ENCODE results near the gene GPR61.

The GPR61 gene, protein sequence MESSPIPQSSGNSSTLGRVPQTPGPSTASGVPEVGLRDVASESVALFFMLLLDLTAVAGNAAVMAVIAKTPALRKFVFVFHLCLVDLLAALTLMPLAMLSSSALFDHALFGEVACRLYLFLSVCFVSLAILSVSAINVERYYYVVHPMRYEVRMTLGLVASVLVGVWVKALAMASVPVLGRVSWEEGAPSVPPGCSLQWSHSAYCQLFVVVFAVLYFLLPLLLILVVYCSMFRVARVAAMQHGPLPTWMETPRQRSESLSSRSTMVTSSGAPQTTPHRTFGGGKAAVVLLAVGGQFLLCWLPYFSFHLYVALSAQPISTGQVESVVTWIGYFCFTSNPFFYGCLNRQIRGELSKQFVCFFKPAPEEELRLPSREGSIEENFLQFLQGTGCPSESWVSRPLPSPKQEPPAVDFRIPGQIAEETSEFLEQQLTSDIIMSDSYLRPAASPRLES

DNA sequence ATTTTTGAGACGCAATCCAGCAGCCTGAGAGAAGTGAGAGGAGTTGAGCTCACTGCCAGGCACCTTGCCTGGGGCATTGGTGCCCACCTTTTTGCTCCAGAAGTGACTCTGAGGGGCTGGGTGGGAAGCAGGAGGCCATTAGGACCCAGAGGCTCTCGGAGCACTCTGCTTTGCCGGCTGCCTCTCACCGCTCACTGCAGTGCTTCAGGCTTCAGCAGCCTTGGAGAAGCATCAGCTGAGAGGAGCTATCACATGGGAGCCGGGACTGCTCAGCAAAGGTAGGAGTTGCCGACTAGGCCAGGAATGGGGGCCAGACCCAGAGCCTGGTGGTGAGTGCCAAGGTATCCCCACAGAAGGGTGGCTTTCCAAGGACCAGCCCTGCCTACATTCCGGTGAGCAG is at the start of gene GPR61:
Gene GPR61 (plus strand): TSS at position 197 of the 400 bp plus-strand sequence. CDS start 3,151 bp downstream, outside the sequence.
- DNase-seq (ENCODE audit: low read depth in 2 of 3, low spot score in 1 of 3) = no peak

DNA sequence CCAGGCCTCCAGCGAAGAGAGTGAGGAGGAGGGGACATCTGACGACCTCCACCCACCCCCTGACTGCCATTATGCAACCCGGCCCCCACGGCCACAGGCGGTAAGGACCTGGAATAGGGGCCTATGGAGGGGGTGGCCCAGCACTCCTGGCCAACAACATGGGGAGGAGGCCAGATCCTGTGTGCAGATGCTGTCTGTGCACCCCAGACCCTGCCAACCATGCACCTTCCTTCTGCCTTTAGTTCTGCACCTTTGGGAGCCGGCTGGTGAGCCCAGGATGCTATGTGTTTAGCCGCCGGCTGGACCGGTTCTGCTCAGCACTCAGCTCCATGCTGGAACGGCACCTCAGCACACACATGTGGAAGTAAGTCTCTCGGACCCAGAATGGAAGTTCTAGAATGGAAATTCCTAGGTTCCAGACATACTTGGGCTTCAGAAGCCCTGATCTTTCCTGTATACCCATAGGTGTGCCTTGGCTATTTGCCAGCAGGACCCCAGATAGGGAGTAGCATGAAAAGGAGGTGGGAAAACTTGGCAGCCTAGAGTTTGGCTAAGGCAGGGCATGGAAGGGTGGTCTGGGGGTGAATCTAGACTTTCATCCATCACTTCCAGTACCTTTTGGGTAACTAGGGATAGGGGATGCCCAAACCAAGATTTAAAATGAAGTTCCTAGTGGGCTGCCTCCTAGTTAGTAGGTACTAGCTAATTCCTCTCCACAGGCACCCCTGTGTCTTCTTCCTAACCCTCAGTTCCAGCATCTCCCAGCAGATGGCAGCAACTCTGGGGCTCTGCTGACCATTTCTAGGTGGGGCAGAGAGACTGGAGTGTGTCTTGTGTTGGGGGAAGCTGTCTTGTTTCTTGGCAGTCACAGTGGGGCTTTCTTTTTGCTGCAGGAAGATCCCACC is 49.4 kb upstream of the GPR61 start:
- peak in 2 of 3 donors; percentile 53 to 69 for DNase-seq (ENCODE audit: low read depth in 2 of 3, low spot score in 1 of 3)

DNA sequence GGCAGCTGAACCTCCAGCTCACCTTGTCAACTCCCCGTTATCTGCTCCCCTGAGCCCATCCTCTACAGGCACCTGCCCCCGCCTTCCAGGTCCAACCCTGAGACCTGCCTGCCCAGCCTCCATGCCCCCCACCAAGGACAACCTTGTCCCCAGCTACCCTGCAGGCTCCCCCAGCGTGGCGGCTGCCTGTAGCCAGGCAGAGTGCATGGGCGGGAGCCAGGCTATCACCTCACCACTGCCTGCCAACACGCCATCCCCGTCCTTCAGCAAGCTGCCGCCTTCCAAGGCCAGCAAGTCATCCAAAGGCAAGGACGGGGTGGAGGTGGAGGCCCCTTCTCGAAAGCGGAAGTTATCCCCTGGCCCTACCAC is 48.8 kb upstream of the GPR61 start:
- no peak for DNase-seq (ENCODE audit: low read depth in 2 of 3, low spot score in 1 of 3)

DNA sequence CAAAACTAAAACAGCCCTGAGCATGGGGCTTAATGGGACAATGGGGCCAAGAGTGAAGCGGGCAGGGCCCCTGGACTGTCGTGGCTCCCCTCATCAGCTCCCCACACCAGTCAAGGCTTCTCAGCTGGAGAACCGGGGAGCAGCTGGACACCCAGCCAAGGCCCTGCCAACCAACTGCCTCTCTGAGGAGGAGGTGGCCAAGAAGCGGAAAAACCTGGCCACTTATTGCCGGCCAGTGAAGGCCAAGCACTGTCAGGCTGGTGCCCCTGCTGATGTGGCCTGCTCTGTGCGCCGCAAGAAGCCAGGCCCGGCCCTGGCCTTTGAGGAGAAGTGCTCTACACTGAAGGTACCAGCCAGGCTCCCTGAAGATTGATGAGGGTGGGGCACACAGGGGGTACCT is 48.3 kb upstream of the GPR61 start:
- DNase-seq (ENCODE audit: low read depth in 2 of 3, low spot score in 1 of 3) = no peak

DNA sequence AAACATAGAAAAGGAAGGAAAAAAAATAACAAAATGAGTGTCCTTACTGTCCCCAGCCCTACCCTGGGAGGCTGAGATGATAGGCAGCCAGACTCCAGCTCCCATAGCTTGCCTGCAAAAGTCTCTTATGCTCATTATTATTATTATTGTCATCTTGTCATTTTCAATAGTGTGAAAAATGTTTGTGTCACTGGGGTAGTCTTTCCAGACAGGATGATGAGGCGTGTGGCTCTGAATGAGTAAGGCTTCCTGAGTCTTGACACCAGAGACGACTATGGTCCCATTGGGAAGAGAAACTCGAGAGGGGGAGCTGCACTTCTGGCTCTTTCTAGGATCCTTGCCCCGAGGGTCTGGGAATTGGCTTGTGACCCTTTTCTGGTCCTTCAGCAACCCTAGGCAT is 46.9 kb upstream of the GPR61 start:
- no peak for DNase-seq (ENCODE audit: low read depth in 2 of 3, low spot score in 1 of 3)

DNA sequence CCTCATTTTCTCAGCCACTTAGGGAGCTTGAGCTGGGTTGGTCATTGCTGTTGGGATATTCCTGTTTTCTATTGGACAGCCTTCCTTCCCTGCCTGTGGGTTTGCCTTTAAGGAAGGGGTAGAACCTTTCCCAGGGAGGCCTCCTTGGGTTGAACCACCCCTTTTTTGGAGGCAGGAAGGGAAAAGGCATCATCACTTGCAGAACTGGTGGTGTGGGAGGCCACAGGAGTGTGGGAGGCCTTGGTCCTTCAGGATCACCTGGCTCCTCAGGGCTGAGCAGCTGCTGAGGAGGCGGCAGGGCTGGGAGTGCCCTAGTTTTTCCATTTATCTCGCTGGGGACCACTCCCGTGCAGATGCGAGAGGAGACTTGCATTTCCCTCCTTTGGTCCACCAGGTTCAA is 46.4 kb upstream of the GPR61 start:
- no peak for DNase-seq (ENCODE audit: low read depth in 2 of 3, low spot score in 1 of 3)

DNA sequence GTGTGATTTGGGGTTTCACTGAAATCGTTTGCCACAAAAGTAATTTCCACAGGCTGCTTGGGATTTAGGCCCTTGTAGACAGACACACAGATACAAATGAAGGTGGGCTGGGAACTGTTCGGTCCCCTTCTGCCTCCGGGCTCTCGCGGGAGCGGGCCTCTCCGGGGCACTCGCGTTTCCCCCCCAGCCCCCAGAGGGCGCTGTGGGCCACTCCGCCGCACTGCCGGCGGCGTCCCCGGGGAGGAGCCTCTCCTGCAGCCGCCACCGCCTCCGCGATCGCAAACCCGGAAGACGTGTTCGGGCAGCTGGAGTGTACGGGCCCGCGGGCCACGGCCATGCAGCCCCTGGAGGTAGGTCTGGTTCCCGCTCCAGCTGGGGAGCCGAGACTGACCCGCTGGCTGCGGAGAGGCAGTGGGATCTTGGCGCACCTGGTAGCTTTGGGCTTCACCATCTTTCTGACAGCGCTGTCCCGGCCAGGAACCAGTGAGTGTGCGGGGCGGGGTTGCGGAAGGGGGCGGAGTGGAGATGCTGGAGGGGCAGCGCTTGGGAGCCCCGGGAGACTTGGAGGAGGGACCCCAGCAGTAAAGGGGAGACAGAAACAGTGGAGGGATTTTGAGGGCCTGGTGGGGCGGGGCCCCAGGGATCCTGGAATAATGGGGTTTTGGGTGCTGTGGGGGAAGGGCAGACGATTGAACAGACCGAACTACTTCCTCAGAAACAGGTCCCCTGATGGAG is 45.7 kb upstream of the GPR61 start, which contains the start of gene CYB561D1:
Gene CYB561D1 (plus strand): TSS at position 290 of the 735 bp plus-strand sequence. CDS start 46 bp downstream, at position 336.
- peak; percentile 81 to 84 (median 83) for DNase-seq (ENCODE audit: low read depth in 2 of 3, low spot score in 1 of 3)

DNA sequence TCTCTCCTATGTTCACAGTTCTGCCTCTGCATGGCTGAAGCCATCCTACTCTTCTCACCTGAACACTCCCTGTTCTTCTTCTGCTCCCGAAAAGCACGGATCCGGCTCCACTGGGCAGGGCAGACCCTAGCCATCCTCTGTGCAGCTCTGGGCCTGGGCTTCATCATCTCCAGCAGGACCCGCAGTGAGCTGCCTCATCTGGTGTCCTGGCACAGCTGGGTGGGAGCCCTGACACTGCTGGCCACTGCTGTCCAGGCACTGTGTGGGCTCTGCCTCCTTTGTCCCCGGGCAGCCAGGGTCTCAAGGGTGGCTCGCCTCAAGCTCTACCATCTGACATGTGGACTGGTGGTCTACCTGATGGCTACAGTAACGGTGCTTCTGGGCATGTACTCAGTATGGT is 43.9 kb upstream of the GPR61 start:
- DNase-seq (ENCODE audit: low read depth in 2 of 3, low spot score in 1 of 3) = no peak

DNA sequence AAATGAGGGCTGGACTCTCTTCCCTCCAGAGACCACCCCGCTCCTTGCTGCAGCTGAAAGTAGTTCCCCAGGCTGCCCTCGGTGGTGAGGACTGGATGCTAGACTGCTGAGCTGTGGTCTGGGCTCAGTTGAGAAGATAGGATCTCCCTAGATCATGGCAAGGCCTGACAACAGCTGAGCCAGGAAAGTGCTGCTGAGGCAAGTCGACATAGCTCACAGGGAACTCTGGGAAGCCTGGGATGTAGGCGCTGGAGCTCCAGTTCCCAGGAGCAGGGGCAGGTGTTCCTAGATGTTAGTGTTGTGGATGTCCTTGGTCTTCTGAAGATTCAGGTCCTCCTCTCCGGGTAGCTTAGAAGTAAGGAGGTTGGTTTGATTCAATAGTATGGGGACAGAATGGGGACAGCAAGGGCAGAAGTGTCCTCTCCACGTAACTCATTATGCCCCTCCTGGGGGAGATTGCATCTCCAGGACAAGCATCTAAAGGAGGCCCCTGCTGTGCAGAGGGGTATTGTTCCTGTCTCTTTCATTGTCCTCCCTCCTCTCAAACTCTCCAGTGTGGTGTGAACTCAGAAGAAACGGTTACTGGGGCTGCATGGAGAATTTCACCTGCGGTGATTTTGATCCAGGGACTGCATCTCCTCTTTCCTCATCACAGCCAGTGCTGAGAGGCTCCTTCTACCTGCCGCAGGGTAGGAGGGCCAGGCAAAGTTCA is 42.1 kb upstream of the GPR61 start:
- DNase-seq (ENCODE audit: low read depth in 2 of 3, low spot score in 1 of 3) = no peak

DNA sequence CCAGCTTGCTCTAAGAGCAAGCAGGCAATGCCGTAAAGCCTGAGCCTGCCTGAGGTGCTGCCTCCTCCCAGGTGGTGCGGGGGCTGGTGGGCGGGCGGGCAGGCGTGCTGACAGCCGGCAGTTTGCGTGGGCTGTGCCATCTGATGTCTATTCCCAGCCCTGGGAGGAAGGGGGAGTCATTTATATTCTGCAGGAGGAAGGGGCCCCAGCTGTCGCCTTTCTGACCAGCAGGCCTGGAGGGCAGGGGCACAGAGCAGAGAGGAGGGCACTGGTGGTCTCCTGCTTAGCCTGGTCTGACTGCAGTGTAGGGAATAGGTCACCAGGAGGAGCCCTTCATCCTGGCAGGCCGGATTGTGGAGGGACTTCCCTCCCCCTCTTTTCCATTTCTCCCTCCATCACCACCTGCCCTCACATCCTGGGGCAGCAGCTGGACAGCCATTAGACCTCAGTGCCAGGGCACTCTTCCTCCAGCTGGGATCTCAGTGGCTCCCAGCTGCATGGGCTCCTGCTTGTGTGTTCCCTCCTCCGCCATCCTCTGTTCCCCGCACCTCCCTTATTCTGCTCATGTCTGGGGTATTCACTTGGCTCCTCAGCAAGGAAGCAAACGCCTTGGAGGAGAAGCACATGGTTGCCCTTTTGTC is 41.4 kb upstream of the GPR61 start:
- no peak for DNase-seq (ENCODE audit: low read depth in 2 of 3, low spot score in 1 of 3)

DNA sequence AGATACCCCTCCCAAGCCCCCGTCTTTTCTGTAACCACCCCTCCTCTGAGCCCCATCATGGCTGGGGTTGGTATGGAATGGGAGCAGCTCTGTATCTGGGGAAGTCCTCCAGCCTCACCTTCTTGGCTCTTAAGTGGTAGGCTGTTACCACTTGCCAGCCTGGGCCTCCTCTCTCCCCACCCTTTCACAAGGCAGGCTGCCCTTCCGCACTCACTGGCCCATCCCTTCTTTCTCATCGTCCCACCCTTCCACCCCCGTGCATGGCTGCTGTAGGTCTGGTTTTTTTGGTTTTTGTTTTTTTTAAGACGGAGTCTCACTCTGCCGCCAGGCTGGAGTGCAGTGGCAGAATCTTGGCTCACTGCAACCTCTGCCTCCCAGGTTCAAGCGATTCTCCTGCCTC is 40.6 kb upstream of the GPR61 start:
- DNase-seq (ENCODE audit: low read depth in 2 of 3, low spot score in 1 of 3) = no peak

DNA sequence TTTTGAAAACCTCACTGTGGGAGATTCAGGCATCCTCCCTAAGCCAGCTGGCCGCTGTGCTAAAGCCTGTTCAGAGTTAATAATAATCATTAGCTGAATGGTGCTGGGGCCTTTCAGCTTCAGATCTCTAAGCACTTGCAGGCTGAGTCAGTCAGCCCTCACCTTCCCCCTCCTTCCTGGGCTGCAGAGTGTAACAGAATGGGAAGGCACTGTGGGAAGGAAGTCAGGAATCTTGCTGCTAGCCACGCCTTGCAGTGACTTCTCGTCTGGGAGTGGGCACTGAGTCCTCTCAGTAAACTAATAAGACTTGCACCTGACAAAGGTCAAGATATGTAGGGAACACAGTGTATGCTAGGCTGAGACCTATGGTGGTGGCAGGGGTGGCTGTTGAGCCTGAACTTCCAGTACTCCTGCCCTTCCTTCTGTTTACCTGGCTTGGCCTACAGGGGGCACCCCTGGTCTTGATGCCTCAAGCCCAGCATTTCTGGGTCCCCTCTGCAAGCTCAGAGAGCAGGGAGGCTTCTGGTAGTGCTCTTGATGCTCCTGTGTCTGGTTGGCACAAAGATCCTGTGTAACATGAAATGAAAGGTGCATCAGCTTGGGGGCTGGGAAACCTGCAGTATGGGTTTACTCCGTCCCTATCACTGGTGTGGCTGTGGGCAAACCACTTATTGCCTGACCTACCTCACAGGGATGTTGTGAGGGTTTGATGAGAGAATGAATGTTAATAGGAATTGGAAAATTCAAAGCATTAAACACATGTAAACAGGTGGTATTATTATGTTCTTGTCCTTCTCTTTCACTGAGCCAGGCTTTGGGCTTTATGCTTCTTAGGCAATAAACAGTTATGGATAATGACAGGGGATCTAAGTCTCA is 39.8 kb upstream of the GPR61 start:
- peak in 1 of 3 donors; percentile 57 for DNase-seq (ENCODE audit: low read depth in 2 of 3, low spot score in 1 of 3)

DNA sequence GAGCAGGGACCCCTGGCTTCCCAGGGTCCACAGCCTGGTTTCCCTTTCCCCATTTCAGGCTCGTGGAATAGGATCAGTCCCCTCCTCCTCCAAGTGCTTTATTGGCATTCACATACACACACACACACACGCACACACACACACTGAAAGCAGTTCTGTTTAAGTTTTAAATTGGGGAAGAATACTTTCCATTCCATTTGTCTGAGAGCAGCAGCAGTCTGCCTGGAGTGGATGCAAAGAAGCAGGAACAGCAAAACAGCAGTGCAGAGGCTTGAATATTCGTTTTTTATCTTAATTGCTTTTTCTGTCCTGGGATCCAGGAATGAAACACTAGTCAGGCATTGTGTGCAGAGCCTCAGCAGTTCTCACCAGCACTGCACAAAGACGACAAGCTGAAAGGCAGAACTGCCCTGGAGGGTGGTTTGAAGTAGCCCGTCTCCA is 38.7 kb upstream of the GPR61 start:
- DNase-seq (ENCODE audit: low read depth in 2 of 3, low spot score in 1 of 3) = no peak

DNA sequence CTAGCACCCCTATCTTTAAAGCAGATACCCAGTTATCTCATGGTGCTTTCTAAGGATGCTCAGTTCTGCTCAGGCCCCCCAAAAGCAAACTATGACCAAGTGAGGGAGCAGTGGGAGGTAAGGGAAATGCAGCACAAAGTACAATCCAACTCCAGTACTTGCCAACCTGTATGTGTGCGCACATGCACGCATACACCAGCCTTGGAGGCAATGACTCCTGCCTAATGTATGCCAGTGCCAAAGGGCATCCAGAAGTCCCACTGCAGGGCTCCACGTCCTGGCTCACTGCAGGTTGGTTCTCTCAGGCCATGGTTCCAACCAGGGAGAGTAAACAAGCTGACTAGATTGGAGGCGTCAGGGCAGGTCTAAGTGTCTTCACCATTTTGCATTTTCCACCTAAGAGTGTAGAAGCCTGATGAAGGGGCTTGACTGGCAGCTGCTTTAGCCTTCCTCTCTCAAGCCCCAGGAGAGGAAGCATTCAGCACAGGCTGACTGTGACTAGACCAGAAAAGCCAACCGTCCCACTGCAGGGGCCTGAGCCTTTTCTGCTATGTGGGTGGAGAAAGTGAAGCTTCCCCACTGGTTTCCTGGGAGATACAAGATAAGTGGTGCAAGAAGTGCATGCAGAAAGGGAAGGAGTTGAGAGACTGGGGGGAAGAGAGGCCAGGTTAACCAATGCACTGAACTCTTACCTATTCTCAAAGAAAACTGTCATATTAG is 37.9 kb upstream of the GPR61 start:
- no peak for DNase-seq (ENCODE audit: low read depth in 2 of 3, low spot score in 1 of 3)

DNA sequence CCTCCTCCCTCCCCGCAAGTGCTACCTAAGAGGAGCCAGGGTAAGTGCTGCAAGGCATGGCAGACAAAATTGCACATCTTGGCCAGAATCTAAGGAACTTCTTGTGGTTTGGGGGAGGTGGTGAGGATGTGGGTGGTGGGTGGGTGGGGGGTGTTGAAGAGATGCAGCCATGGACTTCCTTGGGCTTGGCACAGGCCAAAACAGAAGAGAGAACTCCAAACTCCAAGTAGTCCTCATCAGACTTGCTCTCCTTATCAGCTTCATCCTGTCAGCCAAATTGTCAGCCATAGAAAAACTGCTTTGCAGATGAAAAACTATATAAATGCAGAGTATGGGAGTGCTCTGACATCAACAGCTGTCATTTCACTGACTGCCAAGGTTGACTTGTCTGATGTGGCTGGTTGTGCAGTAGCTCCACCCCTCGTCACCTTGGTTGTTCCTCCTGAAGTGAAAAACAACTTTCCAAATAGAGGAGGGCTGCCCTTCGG is 37.3 kb upstream of the GPR61 start:
- no peak for DNase-seq (ENCODE audit: low read depth in 2 of 3, low spot score in 1 of 3)

DNA sequence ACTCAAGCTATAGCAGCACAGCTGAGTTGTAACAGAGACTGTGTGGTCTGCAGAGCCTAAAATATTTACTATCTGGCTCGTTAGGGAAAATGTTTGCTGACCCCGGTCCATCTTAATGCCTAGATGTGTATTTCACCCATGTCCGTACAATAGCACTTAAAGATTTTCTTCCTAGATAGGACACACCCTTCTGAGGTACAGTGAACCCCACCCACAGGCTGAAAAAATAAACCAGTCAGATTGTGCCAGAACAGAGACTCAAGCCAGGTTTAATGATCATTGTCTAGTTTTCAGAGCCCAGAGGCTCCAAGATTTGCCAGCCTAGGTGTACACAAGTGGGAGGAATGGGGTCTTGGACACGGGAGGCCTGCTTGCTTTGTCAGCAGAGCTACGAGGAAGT is 35.7 kb upstream of the GPR61 start:
- DNase-seq (ENCODE audit: low read depth in 2 of 3, low spot score in 1 of 3) = no peak

DNA sequence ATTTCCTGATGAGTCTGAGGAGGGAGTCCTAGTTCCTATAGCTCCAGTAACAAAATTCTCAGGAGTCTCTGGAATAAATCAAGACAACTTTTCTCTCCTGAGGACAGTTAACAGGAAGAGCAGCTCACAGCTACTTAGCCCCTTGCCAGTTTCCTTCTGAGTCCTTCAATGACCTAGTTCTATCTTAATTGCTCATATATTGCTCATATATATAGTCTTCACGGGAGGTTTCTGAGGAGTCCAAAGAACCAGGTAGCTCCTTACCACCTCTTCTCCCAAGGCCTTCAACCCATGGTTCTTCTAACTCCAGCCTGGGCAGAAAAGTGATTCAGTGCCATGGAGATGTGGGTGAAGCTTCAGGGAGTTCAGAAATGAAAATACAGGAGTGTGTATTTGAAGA is 34.7 kb upstream of the GPR61 start:
- DNase-seq (ENCODE audit: low read depth in 2 of 3, low spot score in 1 of 3) = no peak
